Measurements from ENCODE around the gene ZNF366. TPM values are rescaled to one million over a fixed set of nuclear protein-coding genes. Genes with fewer than 3 reads are reported as not detected.
"Not testable (repeated sequence)": the region's sequence is repeated elsewhere in the genome, so short reads cannot be mapped to it uniquely, and the experiment has no call there.

Gene ZNF366
- total and polyA plus RNA-seq, 8 donors: 0.26 to 1.0 (median 0.52) TPM

GRCh38 chr5:72408603-72409002 lies 98.6 kb downstream of the ZNF366 start:
- H3K27ac ChIP-seq: no peak overlapping the region
- FAIRE-seq (no peak), ATAC-seq (no peak), DNase-seq (no peak)
- H3K9me3 ChIP-seq: no peaks in the 10 kb centered on the region
- TF ChIP-seq CTCF (IDR thresholded peaks at IDR 0.05): no peak
- intact Hi-C loops (cut with DNase I): no loop called here
- no peak overlapping the region for H3K4me3 ChIP-seq
- H3K4me1 ChIP-seq: no peaks in the 10 kb centered on the region
- no peaks in the 10 kb centered on the region for H3K27me3 ChIP-seq
- H3K36me3 ChIP-seq: no peaks in the 10 kb centered on the region
- 57 to 60% methylated on average over 4 of the region's 4 CpGs for WGBS, 2 donors

GRCh38 chr5:72408127-72408526 lies 99.1 kb downstream of the ZNF366 start:
- H3K27ac ChIP-seq: no peak overlapping the region
- no peak for TF ChIP-seq CTCF (IDR thresholded peaks at IDR 0.05)
- ATAC-seq (no peak), DNase-seq (no peak), FAIRE-seq (no peak)
- no peaks in the 10 kb centered on the region for H3K4me1 ChIP-seq
- WGBS, 2 donors: 85 to 90% methylated on average over 5 of the region's 5 CpGs
- H3K36me3 ChIP-seq: no peaks in the 10 kb centered on the region
- no peaks in the 10 kb centered on the region for H3K27me3 ChIP-seq
- no peak overlapping the region for H3K4me3 ChIP-seq
- intact Hi-C loops (cut with DNase I): no loop called here
- no peaks in the 10 kb centered on the region for H3K9me3 ChIP-seq

- no peak for TF ChIP-seq CTCF (IDR thresholded peaks at IDR 0.05)
- Histone ChIP-seq H3K4me3 (no peak overlapping the region), H3K27me3 (no peaks in the 10 kb centered on the region), H3K27ac (no peak overlapping the region), H3K9me3 (no peaks in the 10 kb centered on the region), H3K4me1 (no peaks in the 10 kb centered on the region), H3K36me3 (no peaks in the 10 kb centered on the region)
- FAIRE-seq (no peak), ATAC-seq (no peak), DNase-seq (no peak)
- 86 to 88% methylated on average over 2 of the region's 2 CpGs for WGBS, 2 donors
- intact Hi-C loops (cut with DNase I): no loop called here
Observed at GRCh38 chr5:72407541-72407940, 99.7 kb downstream of the ZNF366 start.

- no peak for ATAC-seq
Observed at GRCh38 chr5:72407078-72407477, 100.1 kb downstream of the ZNF366 start.

GRCh38 chr5:72404771-72405170 lies 102.4 kb downstream of the ZNF366 start:
- H3K36me3 ChIP-seq; DNase-seq; H3K27me3 ChIP-seq; ATAC-seq; H3K4me3 ChIP-seq; H3K4me1 ChIP-seq; H3K27ac ChIP-seq; intact Hi-C loops (cut with DNase I); FAIRE-seq; H3K9me3 ChIP-seq: not testable (repeated sequence)
- 97 to 98% methylated on average over 3 of the region's 3 CpGs for WGBS, 2 donors

More at GRCh38 chr5:72407078-72407477, 100.1 kb downstream of the ZNF366 start:
- no peaks in the 10 kb centered on the region for H3K27me3 ChIP-seq
- no peaks in the 10 kb centered on the region for H3K36me3 ChIP-seq
- FAIRE-seq: no peak
- no peak overlapping the region for H3K27ac ChIP-seq
- H3K4me3 ChIP-seq: no peak overlapping the region
- WGBS, 2 donors: 76 to 78% methylated on average over 3 of the region's 3 CpGs
- DNase-seq: no peak
- intact Hi-C loops (cut with DNase I): no loop called here
- TF ChIP-seq CTCF (IDR thresholded peaks at IDR 0.05): no peak
- no peaks in the 10 kb centered on the region for H3K9me3 ChIP-seq
- no peaks in the 10 kb centered on the region for H3K4me1 ChIP-seq

Data from pancreas (tissue), 10 donors.